IMR-90 (cell line): ENCODE measurements around the gene ALPP. TPM values are rescaled to one million over a fixed set of nuclear protein-coding genes. Genes with fewer than 3 reads are reported as not detected.

ENCODE experiments used
- ATAC-seq: fragments of 200-7000 bp; cut with Tn5 transposase; 2 replicates; pipeline ENCODE4 v1.9.1; 2020; ENCODE audit warnings: low read depth, mild to moderate bottlenecking, moderate library complexity
- BruUV-seq: library from RNA; stranded (reverse); fragments of 400-500 nt; replicated peaks from 2 replicates; lab custom pipeline; 2021; lab: Mats Ljungman, UMichigan
- CTCF ChIA-PET: fragments of 300-600 bp; formaldehyde crosslinking; extraction: SDS; loops from one replicate; lab custom pipeline; 2021; ENCODE audit warnings: antibody characterized with exemption; lab: Yijun Ruan, JAX
- POLR2A ChIA-PET: fragments of 300-600 bp; sonication (Branson Sonifier 250); formaldehyde crosslinking; loops from one replicate; lab custom pipeline; 2022; ENCODE audit warnings: antibody characterized with exemption; ENCODE audit not compliant: unreplicated experiment; lab: Charles Lee
- DNase-seq: peaks from one replicate; pipeline ENCODE4 v3.0.0; 2013
- H2AFZ ChIP-seq: replicated peaks from 2 replicates; pipeline ENCODE3; 2013; ENCODE audit warnings: low read length, mild to moderate bottlenecking; ENCODE audit not compliant: poor library complexity
- H2AK5ac ChIP-seq: 2 replicates; pipeline ENCODE4 v1.6.1; 2013; ENCODE audit warnings: low read depth, low read length, inconsistent platforms
- H2AK9ac ChIP-seq: replicated peaks from 2 replicates; pipeline ENCODE3; 2013; ENCODE audit warnings: mild to moderate bottlenecking, low read depth, low read length, moderate library complexity; ENCODE audit not compliant: poor library complexity
- H2BK120ac ChIP-seq: 2 replicates; pipeline ENCODE4 v1.6.1; 2013; ENCODE audit warnings: low read depth, low read length, inconsistent platforms
- H2BK15ac ChIP-seq: 3 replicates; pipeline ENCODE4 v1.6.1; 2013; ENCODE audit warnings: low read depth, low read length, inconsistent platforms
- H2BK20ac ChIP-seq: 2 replicates; pipeline ENCODE4 v1.6.1; 2013; ENCODE audit warnings: low read depth, mild to moderate bottlenecking, inconsistent platforms, low read length, moderate library complexity
- H2BK5ac ChIP-seq: 2 replicates; pipeline ENCODE4 v1.6.1; 2013; ENCODE audit warnings: mild to moderate bottlenecking, low read depth, low read length, inconsistent platforms; ENCODE audit not compliant: poor library complexity, severe bottlenecking
- H3K14ac ChIP-seq: replicated peaks from 2 replicates; pipeline ENCODE4 v1.6.1; 2013; ENCODE audit warnings: low read depth, low read length, inconsistent platforms
- H3K18ac ChIP-seq: 2 replicates; pipeline ENCODE4 v1.6.1; 2013; ENCODE audit warnings: low read depth, low read length, control low read depth
- H3K23ac ChIP-seq: 2 replicates; pipeline ENCODE4 v1.6.1; 2013; ENCODE audit warnings: low read depth, low read length, inconsistent platforms
- H3K27ac ChIP-seq: 2 replicates; pipeline ENCODE4 v1.5.1; 2013; ENCODE audit warnings: mild to moderate bottlenecking, control low read depth, low read length; ENCODE audit not compliant: insufficient read depth
- H3K27me3 ChIP-seq: 2 replicates; pipeline ENCODE4 v1.6.1; 2013; ENCODE audit warnings: low read length; ENCODE audit not compliant: control insufficient read depth, insufficient read depth
- H3K36me3 ChIP-seq: 2 replicates; pipeline ENCODE4 v1.6.1; 2013; ENCODE audit warnings: low read length, mixed read lengths; ENCODE audit not compliant: control insufficient read depth, insufficient read depth
- H3K4ac ChIP-seq: 2 replicates; pipeline ENCODE4 v1.6.1; 2013; ENCODE audit warnings: low read depth, low read length, inconsistent platforms
- H3K4me1 ChIP-seq: 2 replicates; pipeline ENCODE4 v1.6.1; 2013; ENCODE audit warnings: low read length, mixed read lengths; ENCODE audit not compliant: control insufficient read depth, insufficient read depth
- H3K4me2 ChIP-seq: 2 replicates; pipeline ENCODE4 v1.6.1; 2013; ENCODE audit warnings: low read depth, mild to moderate bottlenecking, control low read depth, low read length, moderate library complexity
- H3K4me3 ChIP-seq: 2 replicates; pipeline ENCODE4 v1.5.1; 2013; ENCODE audit warnings: low read depth, mild to moderate bottlenecking, control low read depth, low read length, moderate library complexity; ENCODE audit not compliant: insufficient read depth
- H3K56ac ChIP-seq: 2 replicates; pipeline ENCODE4 v1.6.1; 2013; ENCODE audit warnings: low read length, inconsistent platforms; ENCODE audit not compliant: insufficient read depth; ENCODE audit errors: extremely low read depth
- H3K79me1 ChIP-seq, 2 experiments: 2 replicates each; pipeline ENCODE4 v1.6.1; 2013; ENCODE audit warnings: low read length in 2 of 2, inconsistent platforms in 1 of 2, low read depth in 1 of 2
- H3K9ac ChIP-seq: 2 replicates; pipeline ENCODE4 v1.6.1; 2013; ENCODE audit warnings: low read depth, low read length, control low read depth
- H3K9me1 ChIP-seq: 2 replicates; pipeline ENCODE4 v1.6.1; 2013; ENCODE audit warnings: low read length, inconsistent platforms; ENCODE audit not compliant: insufficient read depth
- H3K9me3 ChIP-seq: 2 replicates; pipeline ENCODE4 v1.6.1; 2013; ENCODE audit warnings: low read length; ENCODE audit not compliant: control insufficient read depth, insufficient read depth
- H4K20me1 ChIP-seq: 2 replicates; pipeline ENCODE4 v1.6.1; 2013; ENCODE audit warnings: low read length, inconsistent platforms; ENCODE audit not compliant: insufficient read depth
- H4K5ac ChIP-seq: 2 replicates; pipeline ENCODE4 v1.6.1; 2013; ENCODE audit warnings: mild to moderate bottlenecking, low read depth, low read length, control low read depth
- H4K8ac ChIP-seq, 2 experiments: 2 replicates each; pipeline ENCODE4 v1.6.1; 2013; ENCODE audit warnings: low read depth in 2 of 2, low read length in 2 of 2, control low read depth in 1 of 2, inconsistent platforms in 1 of 2
- H4K91ac ChIP-seq: 2 replicates; pipeline ENCODE4 v1.6.1; 2013; ENCODE audit warnings: low read depth, low read length, inconsistent platforms; ENCODE audit not compliant: insufficient read depth
- CEBPB ChIP-seq: IDR thresholded peaks from 2 replicates; pipeline ENCODE4 v1.6.1; 2012; ENCODE audit warnings: low read depth, low read length, improper control_type of control experiment
- CTCF ChIP-seq: conservative IDR thresholded peaks from 2 replicates; pipeline ENCODE4 v1.5.1; 2012; ENCODE audit warnings: mild to moderate bottlenecking, low read depth, low read length, improper control_type of control experiment
- ELK1 ChIP-seq: fragments of 150-350 bp; IDR thresholded peaks from 2 replicates; pipeline ENCODE4 v1.6.1; 2016; ENCODE audit warnings: low read depth, mild to moderate bottlenecking, low read length, moderate library complexity, borderline replicate concordance
- MAFK ChIP-seq: IDR thresholded peaks from 2 replicates; pipeline ENCODE4 v1.6.1; 2012; ENCODE audit warnings: low read depth, low read length, improper control_type of control experiment
- MAZ ChIP-seq: IDR thresholded peaks from 2 replicates; pipeline ENCODE4 v1.6.1; 2012; ENCODE audit warnings: low read depth, mild to moderate bottlenecking, low read length, improper control_type of control experiment, moderate library complexity, borderline replicate concordance
- POLR2A ChIP-seq: IDR thresholded peaks from 2 replicates; pipeline ENCODE4 v1.6.1; 2012; ENCODE audit warnings: mild to moderate bottlenecking, low read depth, low read length
- SMC3 ChIP-seq: fragments of 150-350 bp; IDR thresholded peaks from 2 replicates; pipeline ENCODE4 v1.6.1; 2016; ENCODE audit warnings: low read depth, mild to moderate bottlenecking, antibody characterized with exemption, low read length, moderate library complexity
- USF2 ChIP-seq: fragments of 150-350 bp; IDR thresholded peaks from 2 replicates; pipeline ENCODE4 v1.6.1; 2017; ENCODE audit warnings: mild to moderate bottlenecking, antibody characterized with exemption, low read length, low read depth
- WGBS, 2 experiments: methylation state at CpG; one replicate each; pipeline versions ENCODE4 v1.1.5 to v1.1.7; 2013; ENCODE audit warnings: missing lambda C conversion rate in 2 of 2; ENCODE audit not compliant: insufficient read length in 1 of 2; ENCODE audit errors: extremely low coverage in 2 of 2; 5-methylcytosine and 5-hydroxymethylcytosine counted together
- dilution Hi-C: fragments of 300-500 bp; cut with HindIII; formaldehyde crosslinking; loops from one replicate; pipeline ENCODE4 v1.14.3; 2018; ENCODE audit warnings: low sequenced_read_pairs; ENCODE audit not compliant: unreplicated experiment
- in situ Hi-C: fragments of 300-500 bp; cut with MboI; formaldehyde crosslinking; loops from 3 replicates; pipeline ENCODE4 v1.14.3; 2019; ENCODE audit warnings: low sequenced_read_pairs, inconsistent platforms, mixed read lengths
- intact Hi-C: fragments of 100-400 bp; cut with micrococcal nuclease; formaldehyde crosslinking; loops from 2 replicates; pipeline ENCODE4 v1.10.0; 2022
- polyA plus RNA-seq, 3 experiments: library from polyadenylated mRNA; depleted of rRNA; stranded (reverse); fragments of >200 nt; gene quantifications; 2 replicates each; pipeline ENCODE4 v1.2.3, GENCODE V29; 2012; ENCODE audit warnings: low replicate concordance in 1 of 3
- total RNA-seq: library from RNA; depleted of rRNA; stranded (reverse); fragments of >200 nt; gene quantifications from 2 replicates; pipeline ENCODE4 v1.2.3, GENCODE V29; 2012

Gene ALPP
- total and polyA plus RNA-seq, 2 of the 4 experiments (the other 2 are of a cell fraction): not detected

GRCh38 chr2:232415736-232416520 is 37.4 kb downstream of the ALPP start:
- no peaks in the 10 kb centered on the region for H3K4me1 ChIP-seq
- H3K9me3 ChIP-seq: no peaks in the 10 kb centered on the region; the same call in 1 of the 2 replicates
- no peak overlapping the region for H4K8ac ChIP-seq
- no peak overlapping the region for H3K23ac ChIP-seq
- ChIA-PET POLR2A (interaction anchor here (0.6 kb wide), 1 partner anchor 9 kb away, joined by 3 read pairs; no protein-coding TSS in a partner anchor), CTCF (no interaction called here)
- H3K9ac ChIP-seq: no peak overlapping the region
- no peak overlapping the region for H2AK9ac ChIP-seq
- H2BK120ac ChIP-seq: no peak overlapping the region
- intact Hi-C loops (no loop called here), dilution Hi-C loops (no loop called here), in situ Hi-C loops (no loop called here)
- no peak overlapping the region for H4K5ac ChIP-seq
- no peak overlapping the region for H3K14ac ChIP-seq
- no peak overlapping the region for H2AK5ac ChIP-seq
- no peaks in the 10 kb centered on the region for H3K9me1 ChIP-seq
- no peak overlapping the region for H3K4me3 ChIP-seq
- ATAC-seq: no peak
- no peak overlapping the region for H2BK15ac ChIP-seq
- H3K4ac ChIP-seq: no peak overlapping the region
- no peaks in the 10 kb centered on the region for H3K79me1 ChIP-seq
- no peak for DNase-seq
- no peak overlapping the region for H3K18ac ChIP-seq
- no peaks in the 10 kb centered on the region; the same call in 1 of the 2 replicates for H4K20me1 ChIP-seq
- no peak overlapping the region for H3K4me2 ChIP-seq
- H3K27ac ChIP-seq: no peak overlapping the region
- no peak overlapping the region for H3K56ac ChIP-seq
- 39% methylated on average over 5 of the region's 12 CpGs; no CpG with 5 or more reads in 1 of the 2 experiments for WGBS, 2 experiments
- H4K91ac ChIP-seq: no peak overlapping the region
- TF ChIP-seq ELK1: no peak
- no peak for TF ChIP-seq MAFK
- TF ChIP-seq POLR2A: no peak
- no peak for TF ChIP-seq MAZ
- TF ChIP-seq USF2: no peak
- no peak for TF ChIP-seq SMC3
- no peak for TF ChIP-seq CTCF
- TF ChIP-seq CEBPB: no peak
- BruUV-seq: no TSS peak
- H2AFZ ChIP-seq: no peak overlapping the region
- no peak overlapping the region for H2BK20ac ChIP-seq
- no peak overlapping the region for H2BK5ac ChIP-seq
- H3K36me3 ChIP-seq: no peaks in the 10 kb centered on the region
- H3K27me3 ChIP-seq: peaks cover 80% of the 10 kb centered on the region
